H9 (cell line): ENCODE measurements around the gene PLAAT3. TPM values are rescaled to one million over a fixed set of nuclear protein-coding genes. Genes with fewer than 3 reads are reported as not detected.

Experiments used
- DNase-seq: peaks from one replicate; pipeline ENCODE4 v3.0.0-alpha.2; 2017
- H2AFZ ChIP-seq: one replicate; pipeline ENCODE4 v1.6.1; 2013; ENCODE audit warnings: mild to moderate bottlenecking, low read length, control low read depth, moderate library complexity
- H2AK5ac ChIP-seq: 2 replicates; pipeline ENCODE4 v1.6.1; 2013; ENCODE audit warnings: low read length, control low read depth, mixed read lengths; ENCODE audit not compliant: insufficient read length
- H2BK120ac ChIP-seq: one replicate; pipeline ENCODE4 v1.6.1; 2013; ENCODE audit warnings: low read depth, mild to moderate bottlenecking, low read length, control low read depth, inconsistent platforms; ENCODE audit not compliant: poor library complexity, severe bottlenecking
- H2BK12ac ChIP-seq: 2 replicates; pipeline ENCODE4 v1.6.1; 2013; ENCODE audit warnings: low read length, control low read depth, mixed read lengths, low read depth; ENCODE audit not compliant: insufficient read length
- H2BK15ac ChIP-seq: 2 replicates; pipeline ENCODE4 v1.6.1; 2013; ENCODE audit warnings: low read depth, low read length, control low read depth
- H2BK20ac ChIP-seq: one replicate; pipeline ENCODE4 v1.6.1; 2013; ENCODE audit warnings: low read depth, mild to moderate bottlenecking, low read length, control low read depth, inconsistent platforms; ENCODE audit not compliant: poor library complexity, severe bottlenecking
- H2BK5ac ChIP-seq: 2 replicates; pipeline ENCODE4 v1.6.1; 2013; ENCODE audit warnings: low read length, control low read depth, mixed read lengths; ENCODE audit not compliant: insufficient read length
- H3K14ac ChIP-seq: 2 replicates; pipeline ENCODE4 v1.6.1; 2013; ENCODE audit warnings: low read length, control low read depth; ENCODE audit not compliant: insufficient read depth
- H3K18ac ChIP-seq: 2 replicates; pipeline ENCODE4 v1.6.1; 2013; ENCODE audit warnings: low read depth, mild to moderate bottlenecking, mixed read lengths, low read length, control low read depth; ENCODE audit not compliant: insufficient read length
- H3K23ac ChIP-seq: 2 replicates; pipeline ENCODE4 v1.6.1; 2013; ENCODE audit warnings: low read length, control low read depth, mixed read lengths, low read depth; ENCODE audit not compliant: insufficient read length
- H3K23me2 ChIP-seq: 2 replicates; pipeline ENCODE4 v1.6.1; 2013; ENCODE audit warnings: low read depth, mild to moderate bottlenecking, mixed read lengths, low read length, control low read depth; ENCODE audit not compliant: insufficient read length, poor library complexity, severe bottlenecking
- H3K27ac ChIP-seq: 2 replicates; pipeline ENCODE4 v1.5.1; 2013; ENCODE audit warnings: low read length, control low read depth, mixed read lengths, low read depth; ENCODE audit not compliant: insufficient read length
- H3K27me3 ChIP-seq: 2 replicates; pipeline ENCODE4 v1.6.1; 2013; ENCODE audit warnings: low read length, control low read depth, inconsistent platforms; ENCODE audit not compliant: insufficient read depth
- H3K4ac ChIP-seq: 2 replicates; pipeline ENCODE4 v1.6.1; 2013; ENCODE audit warnings: low read depth, mild to moderate bottlenecking, control low read depth, inconsistent platforms, low read length, moderate library complexity
- H3K4me1 ChIP-seq: 2 replicates; pipeline ENCODE4 v1.6.1; 2013; ENCODE audit warnings: low read length, control low read depth, inconsistent platforms; ENCODE audit not compliant: insufficient read depth
- H3K4me2 ChIP-seq: 2 replicates; pipeline ENCODE4 v1.6.1; 2013; ENCODE audit warnings: low read length, control low read depth, mixed read lengths; ENCODE audit not compliant: insufficient read length, insufficient read depth
- H3K56ac ChIP-seq: 2 replicates; pipeline ENCODE4 v1.6.1; 2013; ENCODE audit warnings: low read depth, mild to moderate bottlenecking, mixed read lengths, low read length, control low read depth; ENCODE audit not compliant: insufficient read length
- H3K79me1 ChIP-seq: 2 replicates; pipeline ENCODE4 v1.6.1; 2013; ENCODE audit warnings: low read depth, mild to moderate bottlenecking, moderate library complexity, low read length, control low read depth, inconsistent platforms; ENCODE audit not compliant: insufficient read depth, poor library complexity, severe bottlenecking
- H3K79me2 ChIP-seq: 2 replicates; pipeline ENCODE4 v1.6.1; 2013; ENCODE audit warnings: low read length, control low read depth, inconsistent platforms; ENCODE audit not compliant: insufficient read depth
- H3K9ac ChIP-seq: 2 replicates; pipeline ENCODE4 v1.6.1; 2013; ENCODE audit warnings: low read length, control low read depth, mixed read lengths; ENCODE audit not compliant: insufficient read length; ENCODE audit errors: extremely low read depth
- H3K9me3 ChIP-seq: one replicate; pipeline ENCODE4 v1.6.1; 2013; ENCODE audit warnings: low read depth, low read length, inconsistent platforms; ENCODE audit not compliant: control insufficient read depth
- H3T11ph ChIP-seq: one replicate; pipeline ENCODE4 v1.6.1; 2013; ENCODE audit warnings: mild to moderate bottlenecking, low read length, control low read depth, inconsistent platforms
- H4K20me1 ChIP-seq: one replicate; pipeline ENCODE4 v1.6.1; 2013; ENCODE audit not compliant: control insufficient read depth, insufficient read length, insufficient read depth
- H4K5ac ChIP-seq: 2 replicates; pipeline ENCODE4 v1.6.1; 2013; ENCODE audit warnings: low read depth, mild to moderate bottlenecking, mixed read lengths, low read length, control low read depth; ENCODE audit not compliant: insufficient read length
- H4K8ac ChIP-seq: replicated peaks from 2 replicates; pipeline ENCODE4 v1.6.1; 2013; ENCODE audit warnings: low read length, control low read depth, mixed read lengths, low read depth; ENCODE audit not compliant: insufficient read length
- H4K91ac ChIP-seq: 2 replicates; pipeline ENCODE4 v1.6.1; 2013; ENCODE audit warnings: low read depth, mild to moderate bottlenecking, moderate library complexity, mixed read lengths, low read length, control low read depth; ENCODE audit not compliant: insufficient read length
- H3K27ac Mint-ChIP-seq, 3 experiments: 2 replicates in 2 of 3; 3 replicates in 1 of 3; pipeline ENCODE4 v1.8.0; 2020 to 2021; ENCODE audit warnings: mixed read lengths in 3 of 3, mild to moderate bottlenecking in 1 of 3, moderate library complexity in 1 of 3
- H3K27me3 Mint-ChIP-seq: 2 replicates; pipeline ENCODE4 v1.8.0; 2021; ENCODE audit warnings: low read depth, mild to moderate bottlenecking, moderate library complexity, mixed read lengths
- H3K36me3 Mint-ChIP-seq, 3 experiments: 2 replicates in 2 of 3; 3 replicates in 1 of 3; pipeline ENCODE4 v1.8.0; 2020 to 2021; ENCODE audit warnings: low read depth in 3 of 3, mixed read lengths in 3 of 3; ENCODE audit not compliant: insufficient read depth in 1 of 3
- H3K4me1 Mint-ChIP-seq, 2 experiments: 2 replicates each; pipeline ENCODE4 v1.8.0; 2020; ENCODE audit warnings: mixed read lengths in 2 of 2
- H3K4me3 Mint-ChIP-seq, 2 experiments: 2 replicates in 1 of 2; 3 replicates in 1 of 2; pipeline ENCODE4 v1.8.0; 2020 to 2021; ENCODE audit warnings: mild to moderate bottlenecking in 2 of 2, mixed read lengths in 2 of 2, moderate library complexity in 1 of 2
- H3K9me3 Mint-ChIP-seq, 2 experiments: 2 replicates in 1 of 2; 3 replicates in 1 of 2; pipeline ENCODE4 v1.8.0; 2020; ENCODE audit warnings: mild to moderate bottlenecking in 2 of 2, mixed read lengths in 2 of 2, moderate library complexity in 1 of 2
- WGBS: extraction: QIAGEN DNeasy Blood & Tissue Kit; methylation state at CpG from one replicate; pipeline ENCODE4 v1.1.7; 2013; ENCODE audit warnings: missing lambda C conversion rate, low lambda C conversion rate, mixed read lengths; ENCODE audit not compliant: insufficient read length; ENCODE audit errors: extremely low coverage; 5-methylcytosine and 5-hydroxymethylcytosine counted together
- total RNA-seq: library from RNA; stranded (reverse); gene quantifications from 2 replicates; pipeline ENCODE4 v1.2.1, GENCODE V29; 2021
- TF ChIP-seq, protein P1 (sequence below): fragments of 200-600 bp; sonication (generic); conservative IDR thresholded peaks from 3 replicates; pipeline ENCODE4 v1.8.0; 2021; ENCODE audit warnings: antibody characterized with exemption, mild to moderate bottlenecking

PLAAT3 gene
- total RNA-seq, 1 experiment from 2014 or later = 188 TPM

DNA sequence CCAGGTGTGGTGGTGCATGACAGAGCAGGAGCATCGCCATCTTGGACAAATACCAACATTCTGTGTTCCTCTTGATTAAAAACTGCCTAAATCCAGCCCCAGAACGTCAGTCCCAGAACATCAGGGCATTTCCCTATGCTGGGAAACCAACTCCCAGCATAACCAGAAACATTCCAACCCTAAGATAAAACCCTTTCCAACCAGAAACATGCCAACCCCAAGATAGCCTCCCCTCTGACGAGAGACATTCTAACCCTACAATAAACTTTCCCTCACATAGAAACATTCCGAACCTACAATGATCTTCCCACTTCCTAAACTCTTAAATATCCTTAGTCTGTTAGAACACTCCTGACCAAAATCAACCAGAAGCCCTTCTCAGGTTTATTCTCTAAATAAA lies 66.1 kb downstream of the PLAAT3 start:
- Histone ChIP-seq H2BK20ac (no peak overlapping the region), H2AK5ac (no peak overlapping the region), H2BK5ac (no peak overlapping the region), H3K14ac (no peak overlapping the region), H3K23ac (no peak overlapping the region), H2BK15ac (no peak overlapping the region), H3K9me3 (no peaks in the 10 kb centered on the region), H3K23me2 (no peaks in the 10 kb centered on the region), H3K79me1 (no peaks in the 10 kb centered on the region), H3T11ph (no peak overlapping the region), H2BK120ac (no peak overlapping the region), H4K91ac (no peak overlapping the region), H4K8ac (no peak overlapping the region), H4K20me1 (no peaks in the 10 kb centered on the region), H2BK12ac (no peak overlapping the region), H3K79me2 (no peaks in the 10 kb centered on the region), H3K18ac (no peak overlapping the region), H3K4me2 (no peak overlapping the region), H4K5ac (no peak overlapping the region), H3K56ac (no peak overlapping the region), H3K27me3 (no peaks in the 10 kb centered on the region), H3K4ac (no peak overlapping the region), H3K27ac (no peak overlapping the region), H3K9ac (no peak overlapping the region), H2AFZ (no peak overlapping the region), H3K4me1 (no peaks in the 10 kb centered on the region)
- no peak overlapping the region for H3K4me3 Mint-ChIP-seq
- DNase-seq = no peak
- TF ChIP-seq, protein P1, sequence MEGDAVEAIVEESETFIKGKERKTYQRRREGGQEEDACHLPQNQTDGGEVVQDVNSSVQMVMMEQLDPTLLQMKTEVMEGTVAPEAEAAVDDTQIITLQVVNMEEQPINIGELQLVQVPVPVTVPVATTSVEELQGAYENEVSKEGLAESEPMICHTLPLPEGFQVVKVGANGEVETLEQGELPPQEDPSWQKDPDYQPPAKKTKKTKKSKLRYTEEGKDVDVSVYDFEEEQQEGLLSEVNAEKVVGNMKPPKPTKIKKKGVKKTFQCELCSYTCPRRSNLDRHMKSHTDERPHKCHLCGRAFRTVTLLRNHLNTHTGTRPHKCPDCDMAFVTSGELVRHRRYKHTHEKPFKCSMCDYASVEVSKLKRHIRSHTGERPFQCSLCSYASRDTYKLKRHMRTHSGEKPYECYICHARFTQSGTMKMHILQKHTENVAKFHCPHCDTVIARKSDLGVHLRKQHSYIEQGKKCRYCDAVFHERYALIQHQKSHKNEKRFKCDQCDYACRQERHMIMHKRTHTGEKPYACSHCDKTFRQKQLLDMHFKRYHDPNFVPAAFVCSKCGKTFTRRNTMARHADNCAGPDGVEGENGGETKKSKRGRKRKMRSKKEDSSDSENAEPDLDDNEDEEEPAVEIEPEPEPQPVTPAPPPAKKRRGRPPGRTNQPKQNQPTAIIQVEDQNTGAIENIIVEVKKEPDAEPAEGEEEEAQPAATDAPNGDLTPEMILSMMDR = no peak
- peaks cover 15 to 17% of the 10 kb centered on the region in 2 experiments for H3K4me1 Mint-ChIP-seq
- H3K27ac Mint-ChIP-seq = no peak overlapping the region
- H3K36me3 Mint-ChIP-seq = peaks cover 0 to 6% (median 0%) of the 10 kb centered on the region in 3 experiments; a peak in 4 of 7 replicates
- H3K27me3 Mint-ChIP-seq = no peaks in the 10 kb centered on the region; the same call in none of the 2 replicates
- H3K9me3 Mint-ChIP-seq = peaks cover 3 to 9% of the 10 kb centered on the region in 2 experiments; a peak in 2 of 5 replicates
- no CpG with 5 or more reads among the region's 4 CpGs for WGBS
